Body of pancreas (tissue), 4 donors: ENCODE data around the gene COL4A2.

Source experiments
- POLR2A ChIP-seq, 3 donors: fragments of 450-650 bp; IDR thresholded peaks; one replicate each; pipeline ENCODE4 v1.6.1; 2016; ENCODE audit warnings: antibody characterized with exemption in 3 of 3, mild to moderate bottlenecking in 2 of 3
- TF ChIP-seq, protein P1 (sequence below), 7 experiments: fragments of 450-650 bp in 4 of 7; fragments of 200-600 bp in 3 of 7; sonication (generic) in 3 of 7; IDR thresholded peaks; one replicate each; pipeline ENCODE4 v1.5.1; 2016 to 2019; ENCODE audit warnings: antibody characterized with exemption in 7 of 7

DNA sequence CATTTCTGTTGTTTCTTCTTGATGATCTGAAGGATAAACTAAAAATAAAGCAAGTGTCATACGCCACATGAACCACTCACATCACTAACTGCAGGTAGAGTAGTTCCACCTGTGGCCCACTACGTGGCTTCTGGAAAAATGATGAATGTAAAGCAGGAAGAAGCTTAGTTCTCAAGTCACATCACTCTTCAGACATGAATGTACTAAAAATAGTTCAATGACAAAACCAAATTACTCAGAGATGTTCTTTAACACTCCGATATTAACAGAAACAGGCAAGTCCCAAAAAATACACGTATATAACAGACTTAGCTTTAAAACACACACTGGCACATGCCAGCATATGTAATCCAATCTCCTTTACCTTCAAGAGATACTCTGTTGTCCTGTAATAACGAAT lies 232.8 kb downstream of the COL4A2 start:
- TF ChIP-seq, protein P1, sequence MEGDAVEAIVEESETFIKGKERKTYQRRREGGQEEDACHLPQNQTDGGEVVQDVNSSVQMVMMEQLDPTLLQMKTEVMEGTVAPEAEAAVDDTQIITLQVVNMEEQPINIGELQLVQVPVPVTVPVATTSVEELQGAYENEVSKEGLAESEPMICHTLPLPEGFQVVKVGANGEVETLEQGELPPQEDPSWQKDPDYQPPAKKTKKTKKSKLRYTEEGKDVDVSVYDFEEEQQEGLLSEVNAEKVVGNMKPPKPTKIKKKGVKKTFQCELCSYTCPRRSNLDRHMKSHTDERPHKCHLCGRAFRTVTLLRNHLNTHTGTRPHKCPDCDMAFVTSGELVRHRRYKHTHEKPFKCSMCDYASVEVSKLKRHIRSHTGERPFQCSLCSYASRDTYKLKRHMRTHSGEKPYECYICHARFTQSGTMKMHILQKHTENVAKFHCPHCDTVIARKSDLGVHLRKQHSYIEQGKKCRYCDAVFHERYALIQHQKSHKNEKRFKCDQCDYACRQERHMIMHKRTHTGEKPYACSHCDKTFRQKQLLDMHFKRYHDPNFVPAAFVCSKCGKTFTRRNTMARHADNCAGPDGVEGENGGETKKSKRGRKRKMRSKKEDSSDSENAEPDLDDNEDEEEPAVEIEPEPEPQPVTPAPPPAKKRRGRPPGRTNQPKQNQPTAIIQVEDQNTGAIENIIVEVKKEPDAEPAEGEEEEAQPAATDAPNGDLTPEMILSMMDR (IDR thresholded peaks at IDR 0.05) = no peak
- no peak for TF ChIP-seq POLR2A (IDR thresholded peaks at IDR 0.05)
